Kasumi-1 (cell line): ENCODE measurements around the gene SPTBN2.
A peak's percentile ranks its signal among the peaks of the same experiment; 100 is the strongest.

ENCODE experiments used
- DNase-seq, 2 experiments: peaks; one replicate each; lab custom pipeline; 2025; lab: John Stamatoyannopoulos, UW

Gene SPTBN2

GRCh38 chr11:66638177-66639065, 90.6 kb downstream of the SPTBN2 start, which contains the start of gene RBM4:
Gene RBM4 (plus strand): TSS chr11:66638703. CDS start chr11:66639712, 1,009 bp downstream.
- DNase-seq: peak; percentile 99 to 100

- DNase-seq: no peak
Observed at GRCh38 chr11:66637557-66638176, 91.3 kb downstream of the SPTBN2 start.

- no peak for DNase-seq
Observed at GRCh38 chr11:66636411-66636810, 92.6 kb downstream of the SPTBN2 start.
